ENCODE measurements around the gene IL5.

GRCh38 chr5:132499440-132500243 lies 43.7 kb downstream of the IL5 start:
- TF ChIP-seq POLR2AphosphoS5 (IDR thresholded peaks at IDR 0.05) (no peak), MXI1 (conservative IDR thresholded peaks at IDR 0.05; ENCODE audit: poor library complexity, severe bottlenecking) (no peak), CTCF (IDR thresholded peaks at IDR 0.05; ENCODE audit: poor library complexity, severe bottlenecking) (no peak), EZH2 (IDR thresholded peaks at IDR 0.05; ENCODE audit: borderline replicate concordance, insufficient read depth, low read length, poor library complexity, severe bottlenecking) (no peak)
